HL-60 (cell line): ENCODE results near the gene FLYWCH2.
A peak's percentile ranks its signal among the peaks of the same experiment; 100 is the strongest.

Experiments used
- DNase-seq, 2 experiments: peaks; one replicate each; pipeline ENCODE4 v3.0.0-alpha.2; 2010 to 2020; ENCODE audit warnings: low read depth in 1 of 2, low spot score in 1 of 2
- H3K27ac ChIP-seq: fragments of 250-450 bp; sonication (Bioruptor Pico); replicated peaks from 2 replicates; pipeline ENCODE4 v1.5.1; 2020; ENCODE audit warnings: mild to moderate bottlenecking, moderate library complexity
- H3K27me3 ChIP-seq: fragments of 250-450 bp; sonication (Bioruptor Pico); 2 replicates; pipeline ENCODE4 v1.5.1; 2021; ENCODE audit warnings: mild to moderate bottlenecking, moderate library complexity; ENCODE audit not compliant: insufficient read depth, poor library complexity, severe bottlenecking
- H3K4me3 ChIP-seq: replicated peaks from 2 replicates; pipeline ENCODE4 v1.5.1; 2011; ENCODE audit warnings: mild to moderate bottlenecking, control low read depth, low read length; ENCODE audit not compliant: insufficient read depth
- GABPA ChIP-seq: IDR thresholded peaks from 2 replicates; pipeline ENCODE4 v1.6.1; 2012; ENCODE audit warnings: low read depth
- POLR2AphosphoS5 ChIP-seq: IDR thresholded peaks from 2 replicates; pipeline ENCODE4 v1.6.1; 2012; ENCODE audit warnings: low read depth
- REST ChIP-seq: IDR thresholded peaks from 2 replicates; pipeline ENCODE4 v1.6.1; 2012; ENCODE audit warnings: low read depth; ENCODE audit not compliant: insufficient replicate concordance
- SPI1 ChIP-seq: IDR thresholded peaks from 2 replicates; pipeline ENCODE4 v1.6.1; 2012; ENCODE audit warnings: low read depth, mild to moderate bottlenecking, borderline replicate concordance
- TF ChIP-seq, protein P1 (sequence below): IDR thresholded peaks from one replicate; pipeline ENCODE4 v1.5.1; 2011; ENCODE audit warnings: low read length, control low read depth, inconsistent platforms; ENCODE audit not compliant: insufficient read depth

Gene FLYWCH2

DNA sequence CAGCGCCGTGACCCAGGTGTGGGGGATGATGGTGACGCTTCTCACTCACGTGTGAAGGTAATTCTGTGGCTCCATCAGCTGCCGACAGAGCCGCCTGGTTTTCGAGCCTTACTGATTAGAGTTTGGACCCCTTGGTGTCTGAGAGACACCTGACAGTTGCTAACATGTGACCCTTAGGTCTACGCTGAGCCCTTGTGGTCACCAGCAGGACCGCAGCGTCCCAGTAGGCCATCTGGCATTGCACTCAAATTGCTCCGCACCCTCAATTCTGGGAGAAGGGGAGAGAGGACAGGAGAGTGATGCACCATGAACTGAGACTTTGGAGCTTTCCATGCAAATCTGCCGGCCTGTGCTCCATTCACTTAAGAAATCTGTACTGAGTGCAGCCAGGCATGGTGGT is 31.2 kb downstream of the FLYWCH2 start:
- no peak overlapping the region for H3K27ac ChIP-seq
- H3K4me3 ChIP-seq, result no peak overlapping the region
- DNase-seq, result no peak
- TF ChIP-seq, protein P1, sequence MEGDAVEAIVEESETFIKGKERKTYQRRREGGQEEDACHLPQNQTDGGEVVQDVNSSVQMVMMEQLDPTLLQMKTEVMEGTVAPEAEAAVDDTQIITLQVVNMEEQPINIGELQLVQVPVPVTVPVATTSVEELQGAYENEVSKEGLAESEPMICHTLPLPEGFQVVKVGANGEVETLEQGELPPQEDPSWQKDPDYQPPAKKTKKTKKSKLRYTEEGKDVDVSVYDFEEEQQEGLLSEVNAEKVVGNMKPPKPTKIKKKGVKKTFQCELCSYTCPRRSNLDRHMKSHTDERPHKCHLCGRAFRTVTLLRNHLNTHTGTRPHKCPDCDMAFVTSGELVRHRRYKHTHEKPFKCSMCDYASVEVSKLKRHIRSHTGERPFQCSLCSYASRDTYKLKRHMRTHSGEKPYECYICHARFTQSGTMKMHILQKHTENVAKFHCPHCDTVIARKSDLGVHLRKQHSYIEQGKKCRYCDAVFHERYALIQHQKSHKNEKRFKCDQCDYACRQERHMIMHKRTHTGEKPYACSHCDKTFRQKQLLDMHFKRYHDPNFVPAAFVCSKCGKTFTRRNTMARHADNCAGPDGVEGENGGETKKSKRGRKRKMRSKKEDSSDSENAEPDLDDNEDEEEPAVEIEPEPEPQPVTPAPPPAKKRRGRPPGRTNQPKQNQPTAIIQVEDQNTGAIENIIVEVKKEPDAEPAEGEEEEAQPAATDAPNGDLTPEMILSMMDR, result no peak
- TF ChIP-seq POLR2AphosphoS5 (no peak), GABPA (no peak), REST (no peak), SPI1 (no peak)
- H3K27me3 ChIP-seq, result no peaks in the 10 kb centered on the region

DNA sequence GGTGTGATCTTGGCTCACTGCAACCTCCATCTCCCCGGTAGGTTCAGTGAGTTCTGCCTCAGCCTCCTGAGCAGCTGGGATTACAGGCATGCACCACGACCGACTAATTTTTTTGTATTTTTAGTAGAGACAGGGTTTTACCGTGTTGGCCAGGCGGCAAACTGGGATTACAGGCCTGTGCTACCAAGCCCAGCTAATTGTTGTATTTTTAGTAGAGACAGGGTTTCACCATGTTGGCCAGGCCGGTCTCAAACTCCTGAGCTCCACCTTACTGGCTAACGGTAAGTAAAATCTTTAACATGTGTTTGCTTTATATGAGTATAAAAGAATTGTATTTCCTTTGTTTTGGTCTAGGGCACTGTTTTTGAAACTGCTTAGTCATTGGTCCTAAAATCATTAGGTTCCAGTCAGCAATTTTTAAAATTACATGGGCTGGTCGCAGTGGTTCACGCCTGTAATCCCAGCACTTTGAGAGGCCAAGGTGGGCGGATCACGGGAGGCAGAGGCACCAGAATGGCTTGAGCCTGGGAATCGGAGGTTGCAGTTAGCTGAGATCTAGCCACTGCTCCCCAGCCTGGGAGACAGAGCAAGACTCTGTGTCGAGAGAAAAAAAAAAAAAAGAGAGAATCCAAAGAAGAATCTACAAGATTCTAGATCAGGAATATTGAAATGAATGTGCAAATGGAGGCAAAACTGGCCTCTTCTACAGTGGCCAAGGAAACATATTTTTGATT is 32.3 kb downstream of the FLYWCH2 start:
- Histone ChIP-seq H3K4me3 (no peak overlapping the region), H3K27ac (no peak overlapping the region)
- no peak for TF ChIP-seq SPI1
- no peak for TF ChIP-seq POLR2AphosphoS5
- TF ChIP-seq, protein P1, result no peak
- TF ChIP-seq GABPA, result no peak
- no peak for TF ChIP-seq REST

DNA sequence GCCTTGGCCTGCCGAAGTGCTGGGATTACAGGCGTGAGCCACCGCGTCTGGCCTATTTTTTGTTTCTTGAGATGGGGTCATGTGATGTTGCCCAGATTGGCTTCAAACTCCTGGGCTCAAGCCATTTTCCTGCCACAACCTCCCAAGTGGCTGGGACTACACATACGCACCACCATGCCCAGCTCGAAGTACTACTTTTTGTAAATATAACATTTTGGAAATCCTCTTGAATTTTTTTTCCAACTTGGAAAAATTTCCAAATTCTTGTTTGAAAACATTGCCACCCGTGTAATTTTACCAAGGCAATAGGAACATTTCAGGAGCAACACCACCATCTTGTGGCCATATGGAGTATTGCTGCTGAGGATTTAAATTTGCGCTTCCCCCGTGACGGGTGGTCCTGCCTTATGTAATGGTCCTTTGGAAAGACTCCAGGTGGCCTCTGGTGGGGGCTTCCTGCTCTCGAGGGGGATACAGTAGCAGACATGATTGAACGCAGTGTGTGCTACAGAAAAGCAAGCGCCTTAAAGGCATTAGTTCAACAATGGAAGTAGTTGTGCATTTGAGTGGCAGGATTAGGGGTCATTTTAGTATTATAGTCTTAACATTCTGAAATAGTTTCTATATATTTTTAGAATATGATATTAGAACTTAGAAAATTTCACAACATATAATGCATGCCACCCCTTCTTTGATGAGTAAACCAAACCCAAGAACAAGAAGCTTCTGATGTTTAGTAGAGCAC is 36.7 kb downstream of the FLYWCH2 start:
- TF ChIP-seq, protein P1, result peak; percentile 89
- TF ChIP-seq GABPA, result no peak
- peak in 1 of 2 experiments; percentile 38 for DNase-seq
- Histone ChIP-seq H3K4me3 (no peak overlapping the region), H3K27ac (no peak overlapping the region), H3K27me3 (no peaks in the 10 kb centered on the region)

More for the DNA sequence above, 32.3 kb downstream of the FLYWCH2 start:
- H3K27me3 ChIP-seq, result no peaks in the 10 kb centered on the region
- no peak for DNase-seq
